ENCODE data around the gene LYPLAL1. TPM values are rescaled to one million over a fixed set of nuclear protein-coding genes. Genes with fewer than 3 reads are reported as not detected.
"Not testable (repeated sequence)": the region's sequence is repeated elsewhere in the genome, so short reads cannot be mapped to it uniquely, and the experiment has no call there.

The LYPLAL1 gene
- total and polyA plus RNA-seq, 2 donors, result 40.3 to 60.6 TPM

- peaks cover 0 to 3% of the 10 kb centered on the region in 2 donors for H3K36me3 ChIP-seq (ENCODE audit: control insufficient read depth in 2 of 2, insufficient read depth in 2 of 2, low read length in 1 of 2)
- no peaks in the 10 kb centered on the region for H3K4me1 ChIP-seq (ENCODE audit: control insufficient read depth in 2 of 2, insufficient read depth in 2 of 2, low read length in 2 of 2)
- H3K27me3 ChIP-seq (ENCODE audit: control insufficient read depth in 2 of 2, insufficient read depth in 1 of 2, low read length in 1 of 2), result no peaks in the 10 kb centered on the region
- peak in 1 of 9 donors; percentile 6 for DNase-seq (ENCODE audit: low read depth in 6 of 9, low spot score in 9 of 9)
- H3K4me3 ChIP-seq (ENCODE audit: low read length in 2 of 2), result no peak overlapping the region
- peak overlapping the region; percentile 3 to 61 for H3K27ac ChIP-seq (ENCODE audit: low read depth in 1 of 2, low read length in 1 of 2)
- H3K9me3 ChIP-seq (ENCODE audit: control insufficient read depth in 2 of 2, insufficient read depth in 1 of 2, low read length in 1 of 2), result no peaks in the 10 kb centered on the region
Measured at GRCh38 chr1:219189021-219189824, 15.5 kb downstream of the LYPLAL1 start.

GRCh38 chr1:219189952-219190351, 16.3 kb downstream of the LYPLAL1 start:
- Histone ChIP-seq H3K27ac (ENCODE audit: low read depth in 1 of 2, low read length in 1 of 2) (no peak overlapping the region), H3K36me3 (ENCODE audit: control insufficient read depth in 2 of 2, insufficient read depth in 2 of 2, low read length in 1 of 2) (peaks cover 0 to 3% of the 10 kb centered on the region in 2 donors), H3K4me3 (ENCODE audit: low read length in 2 of 2) (no peak overlapping the region), H3K9me3 (ENCODE audit: control insufficient read depth in 2 of 2, insufficient read depth in 1 of 2, low read length in 1 of 2) (no peaks in the 10 kb centered on the region), H3K4me1 (ENCODE audit: control insufficient read depth in 2 of 2, insufficient read depth in 2 of 2, low read length in 2 of 2) (no peaks in the 10 kb centered on the region), H3K27me3 (ENCODE audit: control insufficient read depth in 2 of 2, insufficient read depth in 1 of 2, low read length in 1 of 2) (no peaks in the 10 kb centered on the region)
- DNase-seq (ENCODE audit: low read depth in 6 of 9, low spot score in 9 of 9), result no peak
- WGBS, result 97% methylated on average over 3 of the region's 3 CpGs

DNA sequence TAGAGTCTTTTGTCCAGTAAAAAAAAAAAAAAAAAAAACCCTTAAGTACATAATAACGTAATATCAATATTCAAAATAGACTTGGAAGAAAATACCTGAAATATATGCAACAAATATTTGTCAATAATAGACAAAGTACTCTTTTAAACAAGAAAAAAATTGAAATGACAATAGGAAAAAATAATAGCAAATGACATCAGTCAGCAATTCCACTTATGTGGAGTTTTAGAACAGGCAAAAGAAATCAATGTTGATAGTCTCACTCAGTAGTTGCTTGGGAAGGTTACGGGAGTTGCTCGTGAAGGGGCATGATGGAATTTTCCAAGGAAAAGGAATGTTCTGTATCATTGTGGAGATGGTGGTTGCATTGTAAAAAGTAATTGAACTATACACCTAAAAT, 16.9 kb downstream of the LYPLAL1 start:
- peaks cover 0 to 1% of the 10 kb centered on the region in 2 donors for H3K36me3 ChIP-seq (ENCODE audit: control insufficient read depth in 2 of 2, insufficient read depth in 2 of 2, low read length in 1 of 2)
- no peaks in the 10 kb centered on the region for H3K9me3 ChIP-seq (ENCODE audit: control insufficient read depth in 2 of 2, insufficient read depth in 1 of 2, low read length in 1 of 2)
- H3K4me3 ChIP-seq (ENCODE audit: low read length in 2 of 2), result no peak overlapping the region
- H3K27me3 ChIP-seq (ENCODE audit: control insufficient read depth in 2 of 2, insufficient read depth in 1 of 2, low read length in 1 of 2), result no peaks in the 10 kb centered on the region
- WGBS, result 97% methylated on average over 3 of the region's 3 CpGs
- no peaks in the 10 kb centered on the region for H3K4me1 ChIP-seq (ENCODE audit: control insufficient read depth in 2 of 2, insufficient read depth in 2 of 2, low read length in 2 of 2)
- no peak for DNase-seq (ENCODE audit: low read depth in 6 of 9, low spot score in 9 of 9)
- H3K27ac ChIP-seq (ENCODE audit: low read depth in 1 of 2, low read length in 1 of 2), result no peak overlapping the region

GRCh38 chr1:219195833-219196232, 22.2 kb downstream of the LYPLAL1 start:
- H3K4me1 ChIP-seq (ENCODE audit: control insufficient read depth in 2 of 2, insufficient read depth in 2 of 2, low read length in 2 of 2); H3K27me3 ChIP-seq (ENCODE audit: control insufficient read depth in 2 of 2, insufficient read depth in 1 of 2, low read length in 1 of 2); H3K9me3 ChIP-seq (ENCODE audit: control insufficient read depth in 2 of 2, insufficient read depth in 1 of 2, low read length in 1 of 2); H3K27ac ChIP-seq (ENCODE audit: low read depth in 1 of 2, low read length in 1 of 2); DNase-seq (ENCODE audit: low read depth in 6 of 9, low spot score in 9 of 9); H3K4me3 ChIP-seq (ENCODE audit: low read length in 2 of 2); H3K36me3 ChIP-seq (ENCODE audit: control insufficient read depth in 2 of 2, insufficient read depth in 2 of 2, low read length in 1 of 2): not testable (repeated sequence)
- WGBS, result 98% methylated on average over 3 of the region's 3 CpGs

DNA sequence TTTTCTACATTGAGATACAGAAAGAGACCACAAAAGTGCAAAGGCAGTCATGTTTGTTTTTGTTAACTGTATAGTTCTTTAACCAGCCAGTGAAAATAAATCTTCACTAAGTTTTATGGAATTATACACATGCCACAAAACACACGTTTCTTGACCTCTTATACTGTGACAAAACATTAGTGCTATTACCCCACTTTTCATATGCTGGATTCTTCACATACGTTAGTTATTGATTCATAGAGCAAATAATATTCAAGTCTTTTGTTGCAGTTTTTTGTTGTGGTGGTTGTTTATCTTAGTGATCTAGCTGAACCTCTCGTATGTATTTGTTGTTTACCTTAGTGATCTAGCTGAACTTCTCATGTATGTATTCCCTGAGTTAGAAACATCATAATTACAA, 28.0 kb downstream of the LYPLAL1 start:
- Histone ChIP-seq H3K4me3 (ENCODE audit: low read length in 2 of 2) (no peak overlapping the region), H3K9me3 (ENCODE audit: control insufficient read depth in 2 of 2, insufficient read depth in 1 of 2, low read length in 1 of 2) (no peaks in the 10 kb centered on the region)
- WGBS, result 96% methylated on average over 3 of the region's 3 CpGs

DNA sequence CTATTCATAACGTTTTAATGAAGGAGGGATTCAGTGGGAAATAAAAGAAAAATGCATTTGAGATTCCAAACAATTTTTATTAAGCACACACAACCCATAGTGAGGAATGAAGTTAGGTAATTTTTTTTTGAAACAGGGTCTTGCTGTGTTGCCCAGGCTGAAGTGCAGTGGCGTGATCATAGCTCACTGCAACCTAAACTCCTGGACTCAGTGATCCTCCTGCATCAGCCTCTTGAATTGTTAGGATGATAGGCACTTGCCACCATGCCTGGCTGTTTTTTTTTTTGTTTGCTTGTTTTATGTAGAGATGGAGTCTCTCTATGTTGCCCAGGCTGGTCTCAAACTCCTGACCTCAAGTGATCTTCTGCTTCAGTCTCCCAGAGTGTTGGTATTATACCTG, 28.9 kb downstream of the LYPLAL1 start:
- H3K27me3 ChIP-seq (ENCODE audit: control insufficient read depth in 2 of 2, insufficient read depth in 1 of 2, low read length in 1 of 2), result no peaks in the 10 kb centered on the region
- no peaks in the 10 kb centered on the region for H3K4me1 ChIP-seq (ENCODE audit: control insufficient read depth in 2 of 2, insufficient read depth in 2 of 2, low read length in 2 of 2)
- H3K27ac ChIP-seq (ENCODE audit: low read depth in 1 of 2, low read length in 1 of 2), result no peak overlapping the region
- H3K36me3 ChIP-seq (ENCODE audit: control insufficient read depth in 2 of 2, insufficient read depth in 2 of 2, low read length in 1 of 2), result peaks cover 0 to 3% of the 10 kb centered on the region in 2 donors
- WGBS, result 94% methylated on average over 2 of the region's 2 CpGs
- no peaks in the 10 kb centered on the region for H3K9me3 ChIP-seq (ENCODE audit: control insufficient read depth in 2 of 2, insufficient read depth in 1 of 2, low read length in 1 of 2)
- H3K4me3 ChIP-seq (ENCODE audit: low read length in 2 of 2), result no peak overlapping the region
- no peak for DNase-seq (ENCODE audit: low read depth in 6 of 9, low spot score in 9 of 9)

More for the DNA sequence above, 28.0 kb downstream of the LYPLAL1 start:
- no peaks in the 10 kb centered on the region for H3K27me3 ChIP-seq (ENCODE audit: control insufficient read depth in 2 of 2, insufficient read depth in 1 of 2, low read length in 1 of 2)
- no peaks in the 10 kb centered on the region for H3K4me1 ChIP-seq (ENCODE audit: control insufficient read depth in 2 of 2, insufficient read depth in 2 of 2, low read length in 2 of 2)
- H3K36me3 ChIP-seq (ENCODE audit: control insufficient read depth in 2 of 2, insufficient read depth in 2 of 2, low read length in 1 of 2), result peaks cover 0 to 3% of the 10 kb centered on the region in 2 donors
- H3K27ac ChIP-seq (ENCODE audit: low read depth in 1 of 2, low read length in 1 of 2), result no peak overlapping the region
- no peak for DNase-seq (ENCODE audit: low read depth in 6 of 9, low spot score in 9 of 9)

GRCh38 chr1:219206350-219206749, 32.7 kb downstream of the LYPLAL1 start:
- no peaks in the 10 kb centered on the region for H3K4me1 ChIP-seq (ENCODE audit: control insufficient read depth in 2 of 2, insufficient read depth in 2 of 2, low read length in 2 of 2)
- H3K27ac ChIP-seq (ENCODE audit: low read depth in 1 of 2, low read length in 1 of 2), result no peak overlapping the region
- H3K4me3 ChIP-seq (ENCODE audit: low read length in 2 of 2), result no peak overlapping the region
- H3K27me3 ChIP-seq (ENCODE audit: control insufficient read depth in 2 of 2, insufficient read depth in 1 of 2, low read length in 1 of 2), result no peaks in the 10 kb centered on the region
- no peaks in the 10 kb centered on the region for H3K36me3 ChIP-seq (ENCODE audit: control insufficient read depth in 2 of 2, insufficient read depth in 2 of 2, low read length in 1 of 2)
- DNase-seq (ENCODE audit: low read depth in 6 of 9, low spot score in 9 of 9), result no peak
- 98% methylated on average over 2 of the region's 2 CpGs for WGBS
- no peaks in the 10 kb centered on the region for H3K9me3 ChIP-seq (ENCODE audit: control insufficient read depth in 2 of 2, insufficient read depth in 1 of 2, low read length in 1 of 2)

DNA sequence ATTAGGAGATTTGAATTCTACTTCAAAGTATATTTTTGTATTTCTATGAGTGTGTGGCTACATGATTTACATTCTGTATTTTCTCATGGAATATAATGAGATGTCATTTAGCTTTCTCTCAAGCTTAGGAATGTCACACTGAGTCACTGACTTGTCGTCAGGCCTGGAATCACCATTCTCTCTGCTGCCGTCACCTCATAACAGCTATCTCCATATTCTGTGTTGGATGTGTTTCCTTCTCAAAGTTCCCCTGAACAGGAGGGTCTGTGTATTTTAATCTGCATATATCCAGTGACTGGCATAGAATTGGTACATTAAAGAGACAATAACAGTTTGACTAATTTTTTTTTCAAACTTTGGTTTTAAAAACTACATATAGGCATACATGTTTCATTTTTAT, 35.9 kb downstream of the LYPLAL1 start:
- 98% methylated on average over 2 of the region's 2 CpGs for WGBS
- no peak for DNase-seq (ENCODE audit: low read depth in 6 of 9, low spot score in 9 of 9)
- H3K27me3 ChIP-seq (ENCODE audit: control insufficient read depth in 2 of 2, insufficient read depth in 1 of 2, low read length in 1 of 2), result no peaks in the 10 kb centered on the region
- no peaks in the 10 kb centered on the region for H3K4me1 ChIP-seq (ENCODE audit: control insufficient read depth in 2 of 2, insufficient read depth in 2 of 2, low read length in 2 of 2)
- no peaks in the 10 kb centered on the region for H3K9me3 ChIP-seq (ENCODE audit: control insufficient read depth in 2 of 2, insufficient read depth in 1 of 2, low read length in 1 of 2)
- H3K36me3 ChIP-seq (ENCODE audit: control insufficient read depth in 2 of 2, insufficient read depth in 2 of 2, low read length in 1 of 2), result no peaks in the 10 kb centered on the region
- no peak overlapping the region for H3K27ac ChIP-seq (ENCODE audit: low read depth in 1 of 2, low read length in 1 of 2)
- H3K4me3 ChIP-seq (ENCODE audit: low read length in 2 of 2), result no peak overlapping the region

GRCh38 chr1:219210067-219210466, 36.4 kb downstream of the LYPLAL1 start:
- Histone ChIP-seq H3K27ac (ENCODE audit: low read depth in 1 of 2, low read length in 1 of 2) (no peak overlapping the region), H3K36me3 (ENCODE audit: control insufficient read depth in 2 of 2, insufficient read depth in 2 of 2, low read length in 1 of 2) (no peaks in the 10 kb centered on the region), H3K4me1 (ENCODE audit: control insufficient read depth in 2 of 2, insufficient read depth in 2 of 2, low read length in 2 of 2) (no peaks in the 10 kb centered on the region), H3K9me3 (ENCODE audit: control insufficient read depth in 2 of 2, insufficient read depth in 1 of 2, low read length in 1 of 2) (no peaks in the 10 kb centered on the region), H3K4me3 (ENCODE audit: low read length in 2 of 2) (no peak overlapping the region), H3K27me3 (ENCODE audit: control insufficient read depth in 2 of 2, insufficient read depth in 1 of 2, low read length in 1 of 2) (no peaks in the 10 kb centered on the region)
- no peak for DNase-seq (ENCODE audit: low read depth in 6 of 9, low spot score in 9 of 9)
- 98% methylated on average over 5 of the region's 5 CpGs for WGBS
